SK-N-SH (cell line): ENCODE data around the gene ZFYVE21. TPM values are rescaled to one million over a fixed set of nuclear protein-coding genes. Genes with fewer than 3 reads are reported as not detected.

Experiments
- CTCF ChIA-PET: fragments of 300-600, 350-600 bp; formaldehyde crosslinking; extraction: SDS; loops from one replicate; lab custom pipeline; 2021; lab: Yijun Ruan, JAX
- POLR2A ChIA-PET: fragments of 350-600 bp; sonication (Branson Sonifier 250); formaldehyde crosslinking; extraction: SDS; loops from one replicate; lab custom pipeline; 2020; ENCODE audit warnings: antibody characterized with exemption, inconsistent platforms; lab: Yijun Ruan, JAX
- DNase-seq: peaks from one replicate; pipeline ENCODE4 v3.0.0; 2012
- H2AFZ ChIP-seq: fragments of 200-600 bp; sonication (generic); 2 replicates; pipeline ENCODE4 v1.8.1; 2016; ENCODE audit warnings: antibody characterized with exemption, mild to moderate bottlenecking, low read depth
- H3F3A ChIP-seq: fragments of 200-600 bp; sonication (generic); replicated peaks from 2 replicates; pipeline ENCODE3; 2016; ENCODE audit warnings: antibody characterized with exemption, mild to moderate bottlenecking; ENCODE audit not compliant: insufficient read depth
- H3K27ac ChIP-seq, 2 experiments: fragments of 200-500 bp in 1 of 2; fragments of 200-600 bp in 1 of 2; sonication (Bioruptor generic) in 1 of 2; sonication (generic), shearing (Covaris generic) in 1 of 2; 2 replicates each; pipeline versions ENCODE4 v1.5.1 to v1.6.1; 2014 to 2016; ENCODE audit warnings: low read depth in 2 of 2, inconsistent platforms in 1 of 2, low read length in 1 of 2, mild to moderate bottlenecking in 1 of 2, mixed read lengths in 1 of 2
- H3K27me3 ChIP-seq: fragments of 200-600 bp; sonication (generic), shearing (Covaris generic); 2 replicates; pipeline ENCODE4 v1.6.1; 2016; ENCODE audit warnings: mixed run types; ENCODE audit not compliant: insufficient read depth
- H3K36me3 ChIP-seq, 2 experiments: fragments of 200-500 bp in 1 of 2; fragments of 200-600 bp in 1 of 2; sonication (Bioruptor generic) in 1 of 2; sonication (generic) in 1 of 2; replicated peaks in 1 of 2; 2 replicates each; pipeline versions ENCODE3 to v1.5.1; 2014 to 2016; ENCODE audit warnings: low read length in 1 of 2, mild to moderate bottlenecking in 1 of 2; ENCODE audit not compliant: insufficient read depth in 2 of 2, control insufficient read depth in 1 of 2
- H3K4me1 ChIP-seq, 2 experiments: fragments of 200-500 bp in 1 of 2; fragments of 200-600 bp in 1 of 2; sonication (Bioruptor generic) in 1 of 2; sonication (generic), shearing (Covaris generic) in 1 of 2; 2 replicates each; pipeline versions ENCODE4 v1.5.1 to v1.6.1; 2014 to 2016; ENCODE audit warnings: low read depth in 1 of 2, low read length in 1 of 2, mixed run types in 1 of 2; ENCODE audit not compliant: insufficient read depth in 2 of 2, control insufficient read depth in 1 of 2
- H3K4me2 ChIP-seq: fragments of 200-600 bp; sonication (generic), shearing (Covaris generic); 2 replicates; pipeline ENCODE4 v1.6.1; 2017; ENCODE audit warnings: mixed run types
- H3K4me3 ChIP-seq, 2 experiments: fragments of 200-500 bp in 1 of 2; fragments of 200-600 bp in 1 of 2; sonication (Bioruptor generic) in 1 of 2; sonication (generic), shearing (Covaris generic) in 1 of 2; 2 replicates each; pipeline versions ENCODE4 v1.5.1 to v1.8.1; 2014 to 2016; ENCODE audit warnings: low read depth in 2 of 2, inconsistent platforms in 1 of 2, low read length in 1 of 2, mild to moderate bottlenecking in 1 of 2, mixed read lengths in 1 of 2, moderate library complexity in 1 of 2
- H3K79me2 ChIP-seq: fragments of 200-600 bp; sonication (generic); 2 replicates; pipeline ENCODE4 v1.8.1; 2017; ENCODE audit warnings: mild to moderate bottlenecking; ENCODE audit not compliant: insufficient read depth
- H3K9ac ChIP-seq: fragments of 200-600 bp; sonication (generic); 2 replicates; pipeline ENCODE4 v1.6.1; 2017; ENCODE audit warnings: mixed run types
- H3K9me2 ChIP-seq: fragments of 200-600 bp; sonication (generic); 2 replicates; pipeline ENCODE4 v1.6.1; 2017; ENCODE audit warnings: mixed run types
- H3K9me3 ChIP-seq: fragments of 200-600 bp; sonication (generic); 2 replicates; pipeline ENCODE4 v1.6.1; 2017; ENCODE audit warnings: mixed run types, mild to moderate bottlenecking, moderate library complexity
- H4K20me1 ChIP-seq: fragments of 200-600 bp; sonication (generic); 2 replicates; pipeline ENCODE4 v1.6.1; 2017; ENCODE audit warnings: mild to moderate bottlenecking, mixed run types; ENCODE audit not compliant: insufficient read depth
- CTCF ChIP-seq: fragments of 200-600 bp; sonication (generic); IDR thresholded peaks from 2 replicates; pipeline ENCODE4 v1.6.1; 2017; ENCODE audit warnings: antibody characterized with exemption, mild to moderate bottlenecking, moderate library complexity
- FOSL2 ChIP-seq: IDR thresholded peaks from 2 replicates; pipeline ENCODE4 v1.4.0; 2012; ENCODE audit warnings: low read depth, mild to moderate bottlenecking, moderate library complexity, borderline replicate concordance
- FOXM1 ChIP-seq: IDR thresholded peaks from 2 replicates; pipeline ENCODE4 v1.4.0; 2012; ENCODE audit warnings: low read depth, mild to moderate bottlenecking
- GABPA ChIP-seq: IDR thresholded peaks from 2 replicates; pipeline ENCODE4 v1.4.0; 2012; ENCODE audit warnings: low read depth, mild to moderate bottlenecking
- GATA2 ChIP-seq: sonication (generic); formaldehyde crosslinking; IDR thresholded peaks from 2 replicates; pipeline ENCODE4 v1.5.0; 2020; ENCODE audit warnings: mild to moderate bottlenecking, missing genetic modification reagents
- MEF2A ChIP-seq: IDR thresholded peaks from 2 replicates; pipeline ENCODE4 v1.4.0; 2012; ENCODE audit warnings: low read depth, borderline replicate concordance
- MXI1 ChIP-seq: IDR thresholded peaks from 2 replicates; pipeline ENCODE4 v1.6.1; 2012; ENCODE audit warnings: mild to moderate bottlenecking, low read depth, low read length, improper control_type of control experiment
- NFIC ChIP-seq: IDR thresholded peaks from 2 replicates; pipeline ENCODE4 v1.4.0; 2012; ENCODE audit warnings: borderline replicate concordance
- POLR2AphosphoS5 ChIP-seq: IDR thresholded peaks from 2 replicates; pipeline ENCODE4 v1.6.1; 2012; ENCODE audit warnings: low read depth, low read length
- RAD21 ChIP-seq: IDR thresholded peaks from 2 replicates; pipeline ENCODE4 v1.6.1; 2012; ENCODE audit warnings: mild to moderate bottlenecking, low read length
- RFX5 ChIP-seq: IDR thresholded peaks from 2 replicates; pipeline ENCODE4 v1.6.1; 2012; ENCODE audit warnings: mild to moderate bottlenecking, improper control_type of control experiment, low read length
- RXRA ChIP-seq: IDR thresholded peaks from 2 replicates; pipeline ENCODE4 v1.4.0; 2012; ENCODE audit warnings: low read depth, mild to moderate bottlenecking, borderline replicate concordance
- TCF12 ChIP-seq: IDR thresholded peaks from 2 replicates; pipeline ENCODE4 v1.4.0; 2012
- TEAD4 ChIP-seq: IDR thresholded peaks from 2 replicates; pipeline ENCODE4 v1.4.0; 2012; ENCODE audit warnings: mild to moderate bottlenecking, borderline replicate concordance; ENCODE audit not compliant: insufficient read depth
- USF2 ChIP-seq: fragments of 150-350 bp; IDR thresholded peaks from 2 replicates; pipeline ENCODE4 v1.6.1; 2017; ENCODE audit warnings: antibody characterized with exemption, low read length, low read depth, borderline replicate concordance
- WGBS: methylation state at CpG from one replicate; pipeline ENCODE4 v1.1.6; 2017; ENCODE audit warnings: low lambda C conversion rate; 5-methylcytosine and 5-hydroxymethylcytosine counted together
- polyA plus RNA-seq, 3 experiments: library from polyadenylated mRNA; depleted of rRNA; stranded (reverse); fragments of >200 nt; gene quantifications; 2 replicates each; pipeline ENCODE4 v1.2.3, GENCODE V29; 2012

ZFYVE21 gene
- polyA plus RNA-seq, 1 of the 3 experiments (the other 2 are of a cell fraction): 82.1 TPM

GRCh38 chr14:103748534-103748857, 32.9 kb downstream of the ZFYVE21 start:
- no peak overlapping the region for H3K4me3 ChIP-seq
- H3K4me1 ChIP-seq: no peaks in the 10 kb centered on the region
- WGBS: 84% methylated on average over 5 of the region's 5 CpGs
- TF ChIP-seq RFX5: no peak
- TF ChIP-seq GABPA: no peak
- TF ChIP-seq NFIC: no peak
- no peak for TF ChIP-seq CTCF
- no peak for TF ChIP-seq TEAD4
- no peak for TF ChIP-seq MXI1
- TF ChIP-seq USF2: no peak
- TF ChIP-seq POLR2AphosphoS5: no peak
- TF ChIP-seq TCF12: no peak
- TF ChIP-seq MEF2A: no peak
- no peak for TF ChIP-seq RAD21
- TF ChIP-seq RXRA: no peak
- TF ChIP-seq FOSL2: no peak
- TF ChIP-seq GATA2: no peak
- no peak overlapping the region for H3K9ac ChIP-seq
- CTCF ChIA-PET: no interaction called here
- H3K79me2 ChIP-seq: no peaks in the 10 kb centered on the region
- H3K27me3 ChIP-seq: no peaks in the 10 kb centered on the region
- no peaks in the 10 kb centered on the region for H3K9me2 ChIP-seq
- H2AFZ ChIP-seq: no peak overlapping the region
- POLR2A ChIA-PET: no interaction called here
- H3K4me2 ChIP-seq: no peak overlapping the region
- no peaks in the 10 kb centered on the region for H3F3A ChIP-seq
- no peaks in the 10 kb centered on the region for H4K20me1 ChIP-seq
- no peak for DNase-seq
- peaks cover 0 to 13% of the 10 kb centered on the region in 2 experiments for H3K36me3 ChIP-seq
- H3K9me3 ChIP-seq: no peaks in the 10 kb centered on the region
- no peak overlapping the region for H3K27ac ChIP-seq

- H3F3A ChIP-seq: no peaks in the 10 kb centered on the region
- no peak overlapping the region for H3K4me2 ChIP-seq
- no peaks in the 10 kb centered on the region for H3K9me3 ChIP-seq
- H3K9ac ChIP-seq: no peak overlapping the region
- 95% methylated on average over 5 of the region's 5 CpGs for whole genome bisulfite sequencing
- H3K79me2 ChIP-seq: no peaks in the 10 kb centered on the region
- no peaks in the 10 kb centered on the region for H3K27me3 ChIP-seq
- CTCF ChIA-PET: interaction anchor here (1.2 kb wide), 1 partner anchor 13 kb away, joined by 3 read pairs; no protein-coding TSS in a partner anchor
- TF ChIP-seq TCF12 (no peak), RXRA (no peak), FOXM1 (no peak)
- H3K27ac ChIP-seq: no peak overlapping the region
- no peaks in the 10 kb centered on the region for H3K9me2 ChIP-seq
- no peak overlapping the region for H3K4me3 ChIP-seq
- POLR2A ChIA-PET: no interaction called here
- H4K20me1 ChIP-seq: no peaks in the 10 kb centered on the region
- H3K36me3 ChIP-seq: peaks cover 0 to 13% of the 10 kb centered on the region in 2 experiments
- H3K4me1 ChIP-seq: no peaks in the 10 kb centered on the region
- no peak for DNase-seq
- no peak overlapping the region for H2AFZ ChIP-seq
Observed at GRCh38 chr14:103749452-103749851, 33.8 kb downstream of the ZFYVE21 start.
